Kidney (tissue), 14 donors: ENCODE results near the gene KPNB1. TPM values are rescaled to one million over a fixed set of nuclear protein-coding genes. Genes with fewer than 3 reads are reported as not detected.

Source experiments
- DNase-seq, 5 donors: peaks; one replicate each; pipeline ENCODE4 v3.0.0-alpha.2; 2013 to 2020
- FAIRE-seq: peaks from 2 replicates; lab custom pipeline; 2012; peaks lifted over from hg19 to GRCh38; lab: Jason Lieb, UNC
- H3K27ac ChIP-seq, 2 donors: one replicate each; pipeline ENCODE4 v1.7.0; 2013; ENCODE audit warnings: low read depth in 2 of 2, low read length in 2 of 2, inconsistent platforms in 1 of 2
- H3K27me3 ChIP-seq: one replicate; pipeline ENCODE4 v1.7.1; 2013; ENCODE audit warnings: low read length, inconsistent platforms; ENCODE audit not compliant: control insufficient read depth, insufficient read depth
- H3K36me3 ChIP-seq, 3 donors: one replicate each; pipeline versions ENCODE4 v1.7.0 to v1.7.1; 2013; ENCODE audit warnings: low read length in 3 of 3, control low read depth in 1 of 3, inconsistent platforms in 1 of 3; ENCODE audit not compliant: insufficient read depth in 3 of 3, control insufficient read depth in 2 of 3
- H3K4me1 ChIP-seq, 3 donors: one replicate each; pipeline versions ENCODE4 v1.7.0 to v1.7.1; 2013; ENCODE audit warnings: low read length in 3 of 3, inconsistent platforms in 1 of 3, low read depth in 1 of 3; ENCODE audit not compliant: control insufficient read depth in 2 of 3, insufficient read depth in 2 of 3
- H3K4me3 ChIP-seq, 3 donors: one replicate each; pipeline versions ENCODE4 v1.7.0 to v1.8.1; 2013; ENCODE audit warnings: low read length in 3 of 3, control low read depth in 1 of 3, inconsistent platforms in 1 of 3
- H3K9ac ChIP-seq, 3 donors: one replicate each; pipeline versions ENCODE4 v1.7.0 to v1.7.1; 2013; ENCODE audit warnings: low read length in 3 of 3, control low read depth in 1 of 3, inconsistent platforms in 1 of 3
- H3K9me3 ChIP-seq, 3 donors: one replicate each; pipeline versions ENCODE4 v1.7.0 to v1.7.1; 2013; ENCODE audit warnings: low read length in 3 of 3, control low read depth in 1 of 3, inconsistent platforms in 1 of 3; ENCODE audit not compliant: control insufficient read depth in 2 of 3, insufficient read depth in 1 of 3
- intact Hi-C: fragments of 100-400 bp; cut with DNase I; formaldehyde crosslinking; loops from one replicate; pipeline ENCODE4 v1.11.1; 2022
- polyA plus RNA-seq: library from polyadenylated mRNA; stranded (reverse); fragments of 350-450 nt; fragmentation: Illumina TruSeq; extraction: RNeasy Lipid Tissue Mini Kit (QIAGEN cat#74804); gene quantifications from one replicate; pipeline ENCODE4 v1.2.3, GENCODE V29; 2014; ENCODE audit warnings: low read depth, low replicate concordance; ENCODE audit not compliant: insufficient read depth
- total RNA-seq: library from RNA; stranded (reverse); fragmentation: NEBNext Ultra II Directional; extraction: Animal tissue kit (Norgen Biotek cat#: 25700); gene quantifications from one replicate; pipeline ENCODE4 v1.2.1, GENCODE V29; 2021
- TF ChIP-seq, protein P1 (sequence below): IDR thresholded peaks from 3 replicates; pipeline ENCODE4 v1.5.1; 2012; ENCODE audit warnings: mild to moderate bottlenecking, moderate library complexity, borderline replicate concordance; ENCODE audit not compliant: insufficient read depth; ENCODE audit errors: extremely low read depth
- donor health status: control.
- donor health status: control.
- donor health status: control.
- donor health status: control.
- donor health status: control.
- donor health status: DM: yes; HTN: yes; CAD: no.
- donor health status: Normal renal cell carcinoma (clear cell type).

KPNB1 gene
- total and polyA plus RNA-seq, 2 donors from 2014 or later, result 49.1 to 220 TPM

DNA sequence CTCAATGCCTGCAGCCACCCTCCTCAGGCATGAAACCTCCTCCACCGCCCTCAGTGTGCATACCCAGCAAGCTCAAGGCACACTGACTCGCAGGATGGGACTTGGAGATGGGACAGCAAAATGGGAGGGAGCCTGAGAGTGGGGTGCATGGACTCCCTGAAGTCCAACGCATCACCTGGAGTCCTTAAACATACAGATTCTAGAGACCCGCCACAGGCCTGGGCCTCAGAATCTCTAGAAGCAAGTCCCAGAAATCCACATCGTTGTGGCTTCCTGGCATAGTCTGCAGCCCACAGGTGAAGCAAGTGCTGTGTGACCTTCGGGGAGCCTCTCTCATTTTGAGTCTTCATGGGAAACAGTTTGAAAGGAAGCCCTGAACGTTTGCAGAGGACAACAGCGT lies 79.8 kb downstream of the KPNB1 start:
- Histone ChIP-seq H3K27me3 (peaks cover 11% of the 10 kb centered on the region), H3K9ac (no peak overlapping the region), H3K36me3 (no peaks in the 10 kb centered on the region), H3K27ac (no peak overlapping the region), H3K4me1 (peaks cover 0 to 4% (median 0%) of the 10 kb centered on the region in 3 donors), H3K4me3 (no peak overlapping the region), H3K9me3 (no peaks in the 10 kb centered on the region)
- FAIRE-seq (no peak), DNase-seq (peak in 2 of 5 donors; percentile 15 to 20)
- TF ChIP-seq, protein P1, sequence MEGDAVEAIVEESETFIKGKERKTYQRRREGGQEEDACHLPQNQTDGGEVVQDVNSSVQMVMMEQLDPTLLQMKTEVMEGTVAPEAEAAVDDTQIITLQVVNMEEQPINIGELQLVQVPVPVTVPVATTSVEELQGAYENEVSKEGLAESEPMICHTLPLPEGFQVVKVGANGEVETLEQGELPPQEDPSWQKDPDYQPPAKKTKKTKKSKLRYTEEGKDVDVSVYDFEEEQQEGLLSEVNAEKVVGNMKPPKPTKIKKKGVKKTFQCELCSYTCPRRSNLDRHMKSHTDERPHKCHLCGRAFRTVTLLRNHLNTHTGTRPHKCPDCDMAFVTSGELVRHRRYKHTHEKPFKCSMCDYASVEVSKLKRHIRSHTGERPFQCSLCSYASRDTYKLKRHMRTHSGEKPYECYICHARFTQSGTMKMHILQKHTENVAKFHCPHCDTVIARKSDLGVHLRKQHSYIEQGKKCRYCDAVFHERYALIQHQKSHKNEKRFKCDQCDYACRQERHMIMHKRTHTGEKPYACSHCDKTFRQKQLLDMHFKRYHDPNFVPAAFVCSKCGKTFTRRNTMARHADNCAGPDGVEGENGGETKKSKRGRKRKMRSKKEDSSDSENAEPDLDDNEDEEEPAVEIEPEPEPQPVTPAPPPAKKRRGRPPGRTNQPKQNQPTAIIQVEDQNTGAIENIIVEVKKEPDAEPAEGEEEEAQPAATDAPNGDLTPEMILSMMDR, result no peak
- intact Hi-C loops, result no loop called here

DNA sequence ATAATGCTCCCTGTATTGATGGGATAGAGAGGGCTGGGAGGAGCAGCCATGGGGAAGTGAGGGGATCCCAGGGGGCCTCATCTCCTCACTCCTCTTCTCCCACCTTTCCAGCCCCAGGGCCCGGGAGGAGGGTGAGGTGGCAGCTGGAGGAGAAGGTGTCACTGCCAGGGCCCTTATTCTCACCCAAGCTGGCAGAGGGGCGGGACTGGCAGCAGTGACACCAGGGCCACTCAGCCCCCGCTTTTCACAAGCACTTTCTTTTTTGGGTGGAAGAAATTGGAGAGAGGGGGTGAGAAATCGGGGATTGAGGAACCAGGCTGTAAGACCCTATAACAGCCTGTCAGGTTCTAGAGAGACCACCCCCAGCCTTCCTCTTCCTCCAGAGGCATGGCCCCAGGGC lies 81.0 kb downstream of the KPNB1 start:
- FAIRE-seq (no peak), DNase-seq (peak in 1 of 5 donors; percentile 20)
- intact Hi-C loops, result no loop called here
- no peak overlapping the region for H3K9ac ChIP-seq
- no peaks in the 10 kb centered on the region for H3K36me3 ChIP-seq
- TF ChIP-seq, protein P1, result no peak
- no peak overlapping the region for H3K4me3 ChIP-seq
- H3K27ac ChIP-seq, result no peak overlapping the region
- H3K9me3 ChIP-seq, result no peaks in the 10 kb centered on the region
- peaks cover 16% of the 10 kb centered on the region for H3K27me3 ChIP-seq
- peaks cover 0 to 4% (median 0%) of the 10 kb centered on the region in 3 donors for H3K4me1 ChIP-seq

DNA sequence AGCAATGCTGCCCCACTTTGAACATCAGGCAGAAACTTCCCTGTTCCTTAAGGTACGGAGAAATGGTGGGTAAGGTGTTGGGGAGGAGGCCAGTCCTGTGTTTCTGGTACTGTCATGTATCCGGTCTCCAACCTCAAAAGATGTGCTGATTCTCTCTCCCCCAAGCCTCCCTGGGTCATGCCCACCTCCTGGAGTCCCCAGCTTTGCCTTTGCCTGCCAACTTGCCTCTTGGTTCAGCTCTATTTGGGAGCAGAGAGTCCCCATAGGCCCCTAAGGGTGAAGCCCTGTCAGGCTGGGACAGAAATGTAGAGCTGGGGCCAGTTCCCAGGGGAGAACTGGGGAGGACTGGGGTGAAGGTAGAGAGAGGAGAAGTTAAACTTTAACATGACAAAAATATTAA lies 81.7 kb downstream of the KPNB1 start:
- Histone ChIP-seq H3K9me3 (no peaks in the 10 kb centered on the region), H3K36me3 (no peaks in the 10 kb centered on the region), H3K27ac (no peak overlapping the region), H3K27me3 (peaks cover 16% of the 10 kb centered on the region), H3K9ac (no peak overlapping the region), H3K4me3 (no peak overlapping the region), H3K4me1 (peaks cover 0 to 4% (median 0%) of the 10 kb centered on the region in 3 donors)
- DNase-seq, result no peak
- intact Hi-C loops, result no loop called here
- no peak for FAIRE-seq
- TF ChIP-seq, protein P1, result no peak
